ENCODE results near the gene PCDHA2.

Gene PCDHA2

DNA sequence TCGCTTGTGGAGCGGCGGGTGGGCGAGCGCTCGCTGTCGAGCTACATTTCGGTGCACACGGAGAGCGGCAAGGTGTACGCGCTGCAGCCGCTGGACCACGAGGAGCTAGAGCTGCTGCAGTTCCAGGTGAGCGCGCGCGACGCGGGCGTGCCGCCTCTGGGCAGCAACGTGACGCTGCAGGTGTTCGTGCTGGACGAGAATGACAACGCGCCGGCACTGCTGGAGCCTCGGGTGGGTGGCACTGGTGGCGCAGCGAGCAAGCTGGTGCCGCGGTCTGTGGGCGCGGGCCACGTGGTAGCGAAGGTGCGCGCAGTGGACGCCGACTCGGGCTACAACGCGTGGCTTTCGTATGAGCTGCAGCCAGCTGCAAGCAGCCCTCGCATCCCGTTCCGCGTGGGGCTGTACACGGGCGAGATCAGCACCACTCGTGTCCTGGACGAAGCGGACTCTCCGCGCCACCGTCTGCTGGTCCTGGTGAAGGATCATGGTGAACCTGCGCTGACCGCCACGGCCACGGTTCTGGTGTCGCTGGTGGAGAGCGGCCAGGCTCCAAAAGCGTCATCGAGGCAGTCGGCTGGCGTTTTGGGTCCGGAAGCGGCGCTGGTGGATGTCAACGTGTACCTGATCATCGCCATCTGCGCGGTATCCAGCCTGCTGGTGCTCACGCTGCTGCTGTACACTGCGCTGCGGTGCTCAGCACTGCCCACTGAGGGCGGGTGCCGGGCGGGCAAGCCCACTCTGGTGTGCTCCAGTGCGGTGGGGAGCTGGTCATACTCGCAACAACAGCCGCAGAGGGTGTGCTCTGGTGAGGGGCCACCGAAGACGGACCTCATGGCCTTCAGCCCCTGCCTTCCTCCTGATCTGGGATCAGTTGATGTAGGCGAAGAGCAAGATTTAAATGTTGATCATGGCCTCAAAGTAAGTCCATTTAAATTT lies 48.4 kb downstream of the PCDHA2 start:
- H3K4me3 ChIP-seq (ENCODE audit: control insufficient read depth in 1 of 7, extremely low read depth in 1 of 7, insufficient read depth in 4 of 7, low read depth in 2 of 7, low read length in 6 of 7) = no peak overlapping the region
- H3K27ac ChIP-seq (ENCODE audit: insufficient read depth in 1 of 2, low read depth in 1 of 2, low read length in 2 of 2, poor library complexity in 1 of 2, severe bottlenecking in 2 of 2) = no peak overlapping the region
- WGBS (ENCODE audit: insufficient coverage) = 45% methylated on average over 58 of the region's 87 CpGs
- CTCF ChIA-PET = no interaction called here
- POLR2A ChIA-PET = no interaction called here
- no peak for DNase-seq
- H3K36me3 ChIP-seq (ENCODE audit: control insufficient read depth in 4 of 4, insufficient read depth in 4 of 4, low read length in 3 of 4) = no peaks in the 10 kb centered on the region
- H3K4me1 ChIP-seq (ENCODE audit: control extremely low read depth in 1 of 4, control insufficient read depth in 4 of 4, insufficient read depth in 4 of 4, low read length in 3 of 4) = no peaks in the 10 kb centered on the region
- peaks cover 0 to 14% (median 0%) of the 10 kb centered on the region in 5 experiments for H3K27me3 ChIP-seq (replicated peaks in 2 of 5; ENCODE audit: control insufficient read depth in 4 of 5, insufficient read depth in 5 of 5, low read length in 4 of 5)
- peaks cover 8 to 30% (median 20%) of the 10 kb centered on the region in 5 experiments for H3K9me3 ChIP-seq (ENCODE audit: control extremely low read depth in 1 of 5, control insufficient read depth in 4 of 5, insufficient read depth in 2 of 5, low read depth in 1 of 5, low read length in 4 of 5)
